Measurements from ENCODE around the gene SORBS1.

GRCh38 chr10:95279042-95279820, 281.9 kb downstream of the SORBS1 start:
- TF ChIP-seq POLR2A (IDR thresholded peaks at IDR 0.05; ENCODE audit: low read length) (no peak), GATA1 (IDR thresholded peaks at IDR 0.05; ENCODE audit: low read depth, low read length) (no peak)
